ENCODE results near the gene PGGHG.
"Not testable (repeated sequence)": the region's sequence is repeated elsewhere in the genome, so short reads cannot be mapped to it uniquely, and the experiment has no call there.

The PGGHG gene

DNA sequence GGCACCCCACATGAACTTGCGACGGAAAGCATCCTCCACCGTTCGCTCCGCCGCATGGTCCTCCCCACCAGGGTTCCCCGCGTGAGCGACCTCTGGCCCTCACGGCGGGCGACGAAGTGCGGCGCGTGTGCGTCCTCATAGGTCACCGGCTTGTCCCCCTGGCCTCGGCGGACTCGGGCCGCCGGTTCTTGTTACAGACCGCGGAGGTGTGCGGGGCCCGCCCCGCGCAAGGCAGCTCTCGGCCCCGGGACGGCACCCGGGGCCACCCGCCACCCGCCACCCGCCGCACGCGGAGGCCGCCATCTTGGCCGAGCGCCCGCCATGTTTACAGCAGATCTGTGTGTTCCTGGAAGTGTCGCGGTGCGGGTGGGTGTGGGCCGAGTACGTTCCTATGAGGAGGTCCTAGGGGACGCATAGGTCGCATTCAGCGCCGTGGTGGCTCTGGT, 15.2 kb downstream of the PGGHG start:
- Histone ChIP-seq H3K4me3 (ENCODE audit: low read length) (no peak overlapping the region), H3K27me3 (ENCODE audit: insufficient read depth, low read length) (no peaks in the 10 kb centered on the region), H2AFZ (ENCODE audit: low read depth, low read length) (no peak overlapping the region), H3K36me3 (ENCODE audit: insufficient read depth, low read length) (no peaks in the 10 kb centered on the region), H3K9me3 (ENCODE audit: low read length) (no peaks in the 10 kb centered on the region), H3K4me1 (ENCODE audit: insufficient read depth, low read length) (peaks cover 31% of the 10 kb centered on the region)

DNA sequence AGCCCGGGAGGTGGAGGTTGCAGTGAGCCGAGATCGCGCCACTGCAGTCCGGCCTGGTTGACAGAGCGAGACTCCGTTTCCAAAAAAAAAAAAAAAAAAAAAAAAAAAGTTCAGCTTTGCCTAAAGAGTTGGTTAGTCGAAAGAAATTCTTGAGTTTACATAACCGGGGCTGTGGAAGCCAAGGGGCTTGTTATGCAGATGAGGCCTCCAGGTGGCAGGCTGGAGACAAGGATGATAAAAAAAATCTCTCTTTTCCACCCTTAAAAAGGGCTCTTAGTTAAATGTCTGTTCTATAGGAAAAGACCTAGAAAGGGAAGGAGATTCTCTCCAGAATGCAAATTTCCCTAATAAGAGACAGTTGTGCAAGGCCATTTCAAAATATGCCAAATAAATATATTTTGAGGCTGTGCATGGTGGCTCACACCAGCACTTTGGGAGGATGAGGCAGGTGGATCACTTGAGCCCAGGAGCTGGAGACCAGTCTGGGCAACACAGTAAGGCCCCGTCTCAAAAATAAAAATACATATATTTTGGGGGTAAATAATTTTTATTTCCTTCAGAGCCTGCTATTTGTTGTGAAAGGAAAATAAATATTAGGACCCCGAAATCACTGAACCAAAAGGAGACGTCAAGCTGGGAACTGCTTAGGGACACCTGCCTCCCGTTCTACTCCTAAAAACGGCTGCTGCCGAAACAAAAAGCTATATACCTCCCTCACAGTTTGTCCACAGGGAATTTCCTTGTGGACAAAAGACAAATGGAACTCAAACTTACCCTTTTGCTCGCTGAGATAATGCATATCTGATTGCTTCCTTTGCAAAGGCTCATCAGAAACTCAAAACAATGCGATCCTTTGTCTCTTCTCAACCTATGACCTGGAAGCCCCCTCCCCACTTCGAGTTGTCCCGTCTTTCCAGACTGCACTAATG, 16.3 kb downstream of the PGGHG start:
- Histone ChIP-seq H2AFZ (ENCODE audit: low read depth, low read length) (no peak overlapping the region), H3K27me3 (ENCODE audit: insufficient read depth, low read length) (no peaks in the 10 kb centered on the region), H3K36me3 (ENCODE audit: insufficient read depth, low read length) (no peaks in the 10 kb centered on the region), H3K9me3 (ENCODE audit: low read length) (no peaks in the 10 kb centered on the region), H3K4me1 (ENCODE audit: insufficient read depth, low read length) (peaks cover 36% of the 10 kb centered on the region), H3K4me3 (ENCODE audit: low read length) (no peak overlapping the region)

DNA sequence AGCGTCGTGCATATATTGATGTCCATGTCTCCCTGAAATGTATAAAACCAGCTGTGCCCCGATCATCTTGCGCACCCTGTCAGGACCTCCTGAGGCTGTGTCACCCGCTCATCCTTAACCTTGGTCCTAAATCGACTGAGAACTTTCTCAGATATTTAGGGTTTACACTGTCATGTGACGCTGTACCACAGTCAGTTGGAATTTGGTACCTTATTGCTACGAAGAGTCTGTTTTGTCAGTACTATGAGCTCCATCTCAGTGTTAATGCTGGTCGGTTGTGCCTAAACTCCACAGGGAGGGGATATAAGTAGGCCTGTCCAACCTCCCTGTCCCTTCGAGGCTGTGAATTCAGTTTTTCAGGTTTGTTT, 16.9 kb downstream of the PGGHG start:
- H3K36me3 ChIP-seq (ENCODE audit: insufficient read depth, low read length) = no peaks in the 10 kb centered on the region
- peaks cover 35% of the 10 kb centered on the region for H3K4me1 ChIP-seq (ENCODE audit: insufficient read depth, low read length)
- H3K9me3 ChIP-seq (ENCODE audit: low read length) = no peaks in the 10 kb centered on the region
- no peaks in the 10 kb centered on the region for H3K27me3 ChIP-seq (ENCODE audit: insufficient read depth, low read length)
- no peak overlapping the region for H3K4me3 ChIP-seq (ENCODE audit: low read length)
- no peak overlapping the region for H2AFZ ChIP-seq (ENCODE audit: low read depth, low read length)

DNA sequence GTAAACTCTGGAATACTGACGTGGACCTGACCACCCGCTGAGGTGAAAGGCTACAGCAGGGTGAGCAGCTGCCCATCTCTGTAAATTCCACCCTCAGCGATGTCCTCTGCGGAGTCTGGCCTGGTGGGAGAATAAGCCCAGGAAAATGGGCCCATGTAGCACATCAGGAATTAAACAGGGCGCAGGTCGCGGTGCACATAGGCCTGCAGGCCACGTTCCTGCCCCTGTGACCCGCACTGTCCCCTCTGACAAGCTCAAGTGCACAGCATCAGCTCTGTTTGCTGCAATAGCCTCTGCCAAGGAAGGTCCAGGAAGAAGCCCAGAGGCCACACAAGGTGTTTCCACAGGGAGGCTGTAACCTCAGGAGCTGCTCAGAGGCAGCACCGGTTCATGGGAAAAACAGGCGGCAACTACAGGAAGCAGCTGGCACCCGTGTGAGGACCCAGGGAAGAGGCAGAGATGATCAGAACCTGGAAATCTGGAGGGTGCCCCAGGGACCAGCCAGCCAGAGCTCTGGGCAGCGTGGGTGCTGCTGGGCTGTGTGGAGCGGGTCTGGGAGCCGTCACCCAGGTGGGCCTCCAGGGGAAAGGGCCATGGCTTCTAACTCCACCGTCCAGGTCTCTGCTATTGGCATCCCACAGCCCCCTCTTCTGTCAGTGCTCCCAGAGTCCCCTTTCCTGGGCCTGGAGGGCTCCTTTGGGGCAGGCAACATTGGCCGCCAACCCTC, 17.9 kb downstream of the PGGHG start:
- H3K27me3 ChIP-seq (ENCODE audit: insufficient read depth, low read length) = no peaks in the 10 kb centered on the region
- no peak overlapping the region for H2AFZ ChIP-seq (ENCODE audit: low read depth, low read length)
- H3K4me3 ChIP-seq (ENCODE audit: low read length) = no peak overlapping the region
- peaks cover 37% of the 10 kb centered on the region for H3K4me1 ChIP-seq (ENCODE audit: insufficient read depth, low read length)
- no peaks in the 10 kb centered on the region for H3K36me3 ChIP-seq (ENCODE audit: insufficient read depth, low read length)
- no peaks in the 10 kb centered on the region for H3K9me3 ChIP-seq (ENCODE audit: low read length)

DNA sequence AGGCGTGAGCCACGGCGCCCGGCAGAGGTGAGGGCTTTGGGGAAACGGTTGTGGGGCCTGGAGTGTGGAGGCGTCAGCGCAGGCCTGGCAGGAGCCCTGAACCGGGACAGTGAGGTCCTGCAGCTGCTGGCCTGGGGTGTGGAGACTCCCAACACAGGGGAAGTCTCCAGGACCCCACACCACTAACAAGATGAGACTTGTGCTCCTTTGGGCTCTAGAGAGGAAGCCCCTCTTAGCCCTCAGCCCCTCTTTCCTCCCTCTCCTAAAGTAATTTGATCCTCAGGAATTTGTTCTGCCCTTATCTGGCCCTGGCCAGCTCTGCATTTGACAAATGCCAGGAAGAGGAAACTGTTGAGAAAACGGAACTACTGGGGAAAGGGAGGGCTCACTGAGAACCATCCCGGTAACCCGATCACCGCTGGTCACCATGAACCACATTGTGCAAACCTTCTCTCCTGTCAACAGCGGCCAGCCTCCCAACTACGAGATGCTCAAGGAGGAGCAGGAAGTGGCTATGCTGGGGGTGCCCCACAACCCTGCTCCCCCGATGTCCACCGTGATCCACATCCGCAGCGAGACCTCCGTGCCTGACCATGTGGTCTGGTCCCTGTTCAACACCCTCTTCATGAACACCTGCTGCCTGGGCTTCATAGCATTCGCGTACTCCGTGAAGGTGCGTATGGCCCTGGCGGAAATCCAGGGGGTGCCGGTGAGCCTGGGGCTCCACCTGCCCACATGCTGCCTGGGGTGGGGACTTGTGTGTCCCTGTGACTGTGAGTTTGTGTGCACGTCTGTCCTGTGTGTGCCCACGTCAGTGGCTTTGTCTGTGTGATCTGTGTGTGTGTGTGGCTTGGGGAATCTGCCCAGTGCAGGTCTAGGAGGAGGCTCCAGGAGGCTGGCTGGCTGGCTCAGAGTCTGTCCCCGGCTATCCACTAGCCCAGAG, 19.1 kb downstream of the PGGHG start, which contains the start of gene IFITM2:
Gene IFITM2 (plus strand): TSS at position 51 of the 943 bp plus-strand sequence. CDS start 377 bp downstream, at position 428.
- H3K36me3 ChIP-seq (ENCODE audit: insufficient read depth, low read length); H3K27me3 ChIP-seq (ENCODE audit: insufficient read depth, low read length); H2AFZ ChIP-seq (ENCODE audit: low read depth, low read length); H3K9me3 ChIP-seq (ENCODE audit: low read length): not testable (repeated sequence)
- H3K4me1 ChIP-seq (ENCODE audit: insufficient read depth, low read length) = peaks cover 46% of the 10 kb centered on the region
- peak within 1 kb of the TSS; percentile 59 for H3K4me3 ChIP-seq (ENCODE audit: low read length)

DNA sequence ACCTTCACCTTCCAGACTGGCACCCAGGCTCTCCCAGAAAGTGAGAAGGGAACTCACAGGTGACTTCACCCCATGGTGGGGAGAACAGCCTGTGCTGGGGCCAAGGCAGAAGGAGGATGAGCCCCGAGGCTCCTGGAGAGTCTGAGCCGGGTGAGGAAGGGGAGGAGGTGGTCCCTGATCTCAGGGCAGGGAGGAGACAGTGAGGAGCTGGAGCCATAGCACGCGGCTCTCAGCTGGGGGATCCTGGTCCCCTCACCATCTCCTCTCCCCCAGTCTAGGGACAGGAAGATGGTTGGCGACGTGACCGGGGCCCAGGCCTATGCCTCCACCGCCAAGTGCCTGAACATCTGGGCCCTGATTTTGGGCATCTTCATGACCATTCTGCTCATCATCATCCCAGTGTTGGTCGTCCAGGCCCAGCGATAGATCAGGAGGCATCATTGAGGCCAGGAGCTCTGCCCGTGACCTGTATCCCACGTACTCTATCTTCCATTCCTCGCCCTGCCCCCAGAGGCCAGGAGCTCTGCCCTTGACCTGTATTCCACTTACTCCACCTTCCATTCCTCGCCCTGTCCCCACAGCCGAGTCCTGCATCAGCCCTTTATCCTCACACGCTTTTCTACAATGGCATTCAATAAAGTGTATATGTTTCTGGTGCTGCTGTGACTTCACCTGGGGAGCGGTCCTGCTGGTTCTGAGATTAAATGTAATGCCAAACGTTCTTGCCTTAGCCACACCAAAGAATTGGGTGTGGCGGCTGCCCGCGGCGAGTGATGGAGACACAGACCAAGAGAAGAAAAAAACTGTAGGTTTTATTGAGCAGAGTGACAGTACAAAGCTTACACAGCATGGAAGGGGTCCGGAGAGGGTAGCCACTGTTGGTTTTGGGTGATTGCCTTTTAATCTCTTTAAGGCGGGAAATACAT, 20.1 kb downstream of the PGGHG start:
- not testable (repeated sequence) for H2AFZ ChIP-seq (ENCODE audit: low read depth, low read length); H3K36me3 ChIP-seq (ENCODE audit: insufficient read depth, low read length); H3K9me3 ChIP-seq (ENCODE audit: low read length); H3K27me3 ChIP-seq (ENCODE audit: insufficient read depth, low read length)
- peak overlapping the region; percentile 49 for H3K4me3 ChIP-seq (ENCODE audit: low read length)
- peaks cover 55% of the 10 kb centered on the region for H3K4me1 ChIP-seq (ENCODE audit: insufficient read depth, low read length)

DNA sequence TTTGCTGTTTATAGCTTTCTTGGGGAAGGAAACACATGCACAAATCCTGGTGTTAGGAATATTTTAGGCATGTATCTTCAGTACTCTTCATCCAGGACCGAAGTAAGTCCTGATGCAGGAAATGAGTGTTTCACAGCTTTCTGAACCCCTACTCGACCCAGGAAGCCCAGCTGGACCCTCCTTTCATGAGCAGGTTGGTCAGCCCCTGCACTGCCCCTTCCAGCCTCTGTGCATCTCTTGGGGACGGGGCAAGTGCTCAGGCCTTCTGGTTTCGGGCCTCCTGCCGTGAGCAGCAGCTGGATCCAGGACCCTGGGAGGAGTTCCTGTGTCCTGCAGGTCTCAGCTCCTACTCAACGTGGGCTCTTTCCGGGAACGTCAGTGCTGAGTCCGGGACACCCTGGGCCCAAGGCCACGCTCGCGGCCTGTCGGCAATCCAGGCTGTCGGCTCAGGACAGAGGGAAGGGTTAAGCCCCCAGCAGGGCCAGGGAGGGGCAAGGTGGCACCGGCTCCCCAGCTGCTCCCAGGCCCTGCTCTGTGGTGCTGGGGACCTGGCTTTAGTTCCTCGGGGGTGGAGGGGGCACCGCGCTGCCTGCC, 21.1 kb downstream of the PGGHG start:
- not testable (repeated sequence) for H3K27me3 ChIP-seq (ENCODE audit: insufficient read depth, low read length); H3K9me3 ChIP-seq (ENCODE audit: low read length); H2AFZ ChIP-seq (ENCODE audit: low read depth, low read length); H3K36me3 ChIP-seq (ENCODE audit: insufficient read depth, low read length)
- Histone ChIP-seq H3K4me1 (ENCODE audit: insufficient read depth, low read length) (peaks cover 56% of the 10 kb centered on the region), H3K4me3 (ENCODE audit: low read length) (peak overlapping the region; percentile 49)

DNA sequence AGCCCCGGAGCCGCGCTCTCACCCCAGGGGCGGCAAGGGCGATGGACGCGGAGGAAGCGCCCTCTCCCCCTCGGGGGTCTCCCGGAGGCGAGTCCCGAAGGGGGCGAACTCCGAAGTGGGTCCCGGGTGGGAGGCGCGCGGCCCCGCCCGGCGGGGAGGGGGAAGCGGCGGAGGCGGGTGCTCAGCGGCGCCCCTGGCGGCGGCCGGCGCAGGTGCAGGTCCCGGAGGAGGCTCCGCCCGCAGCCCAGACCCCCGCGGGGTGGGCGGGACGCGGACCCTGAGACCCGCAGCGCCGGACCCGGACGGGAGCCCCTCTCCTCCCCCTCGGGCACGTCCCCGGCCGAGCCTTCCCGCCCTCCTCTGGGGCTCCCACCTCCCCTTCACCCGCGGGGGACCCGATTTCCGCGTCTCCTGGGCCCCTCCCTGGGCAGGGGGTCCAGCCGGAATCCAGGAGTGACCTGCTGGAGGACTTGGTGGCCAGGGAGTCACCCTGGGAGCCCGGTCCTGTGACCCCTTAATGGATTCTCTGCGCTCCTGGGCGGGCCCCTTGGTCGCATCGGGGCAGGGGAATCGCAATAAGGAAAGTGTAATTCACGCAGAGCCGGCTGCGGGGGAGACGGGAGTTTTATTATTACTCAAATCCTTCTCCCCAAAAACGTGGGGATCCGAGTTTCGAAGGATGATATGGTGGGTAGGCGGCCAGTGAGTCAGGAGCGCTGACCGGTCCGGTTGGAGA, 22.3 kb downstream of the PGGHG start:
- H3K4me3 ChIP-seq (ENCODE audit: low read length); H2AFZ ChIP-seq (ENCODE audit: low read depth, low read length); H3K36me3 ChIP-seq (ENCODE audit: insufficient read depth, low read length); H3K9me3 ChIP-seq (ENCODE audit: low read length); H3K27me3 ChIP-seq (ENCODE audit: insufficient read depth, low read length): not testable (repeated sequence)
- H3K4me1 ChIP-seq (ENCODE audit: insufficient read depth, low read length) = peaks cover 55% of the 10 kb centered on the region

DNA sequence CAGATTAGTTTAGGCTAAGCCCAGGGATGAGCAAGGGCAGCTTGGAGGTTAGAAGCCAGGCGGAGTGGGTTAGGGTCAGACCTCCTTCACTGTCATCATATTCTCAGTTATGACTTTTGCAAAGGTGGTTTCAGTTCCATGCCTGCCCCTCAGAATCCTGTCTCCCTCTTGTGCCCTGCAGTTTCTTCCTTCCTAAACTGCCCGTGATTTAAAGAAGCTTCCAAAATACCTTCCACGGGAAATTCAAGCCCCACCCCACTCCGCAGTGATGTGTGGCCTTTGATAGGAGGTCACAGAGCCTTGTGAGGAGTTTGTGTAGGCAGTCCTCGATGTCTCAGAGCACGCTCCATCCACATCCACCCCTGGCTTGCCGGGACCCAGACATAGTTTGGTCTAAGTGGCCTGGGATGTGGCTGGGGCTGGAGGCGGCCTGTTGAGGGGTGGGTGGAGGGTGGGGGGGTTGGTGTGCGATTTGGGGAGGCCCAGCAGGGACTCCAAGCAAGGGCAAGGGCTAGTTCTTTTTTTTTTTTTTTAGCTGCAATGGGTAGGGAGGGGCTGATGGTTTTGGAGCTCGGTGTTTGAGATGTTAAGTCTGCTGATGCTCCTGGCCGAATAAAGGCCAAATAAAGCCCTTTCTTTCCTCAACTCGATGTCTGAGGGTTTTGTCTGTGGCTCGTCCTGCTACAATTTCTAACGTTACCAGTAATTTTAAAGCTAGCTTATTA, 23.3 kb downstream of the PGGHG start:
- H3K9me3 ChIP-seq (ENCODE audit: low read length) = no peaks in the 10 kb centered on the region

DNA sequence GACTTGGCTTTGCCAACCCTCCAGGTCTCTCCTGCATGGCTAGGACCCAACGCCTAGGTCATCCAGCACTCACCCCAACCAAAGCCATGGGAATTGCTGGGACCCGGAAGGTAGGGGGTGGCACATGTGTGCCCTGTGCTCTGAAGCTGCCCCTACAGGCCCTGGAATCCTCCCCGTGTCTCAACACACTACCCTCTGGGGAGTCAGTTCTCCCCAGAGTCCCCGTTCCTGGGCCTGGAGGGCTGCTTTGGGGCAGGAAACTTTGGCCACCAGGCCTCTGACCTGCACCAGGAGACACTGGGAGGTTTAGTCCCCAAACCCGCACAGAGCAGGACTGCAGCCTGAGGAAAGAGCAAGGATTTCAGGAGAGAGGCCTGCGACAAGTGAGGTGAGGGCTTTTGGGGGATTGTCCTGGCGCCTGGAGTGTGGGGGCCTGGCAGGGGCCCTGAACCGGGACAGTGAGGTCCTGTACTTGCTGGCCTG, 24.4 kb downstream of the PGGHG start:
- no peak overlapping the region for H2AFZ ChIP-seq (ENCODE audit: low read depth, low read length)
- no peaks in the 10 kb centered on the region for H3K36me3 ChIP-seq (ENCODE audit: insufficient read depth, low read length)
- peaks cover 45% of the 10 kb centered on the region for H3K4me1 ChIP-seq (ENCODE audit: insufficient read depth, low read length)
- H3K4me3 ChIP-seq (ENCODE audit: low read length) = peak overlapping the region; percentile 48
- H3K9me3 ChIP-seq (ENCODE audit: low read length) = no peaks in the 10 kb centered on the region
- no peaks in the 10 kb centered on the region for H3K27me3 ChIP-seq (ENCODE audit: insufficient read depth, low read length)

More for the DNA sequence above, 23.3 kb downstream of the PGGHG start:
- H3K36me3 ChIP-seq (ENCODE audit: insufficient read depth, low read length) = no peaks in the 10 kb centered on the region
- peaks cover 46% of the 10 kb centered on the region for H3K4me1 ChIP-seq (ENCODE audit: insufficient read depth, low read length)
- H3K4me3 ChIP-seq (ENCODE audit: low read length) = no peak overlapping the region
- H3K27me3 ChIP-seq (ENCODE audit: insufficient read depth, low read length) = no peaks in the 10 kb centered on the region
- H2AFZ ChIP-seq (ENCODE audit: low read depth, low read length) = no peak overlapping the region

Data from neuron (in vitro differentiated cells).